GM10266 (cell line): ENCODE measurements around the gene TMEM204.

Experiments used
- DNase-seq: peaks from one replicate; pipeline ENCODE4 v3.0.0; 2012; ENCODE audit errors: extremely low spot score
- CTCF ChIP-seq: IDR thresholded peaks from 2 replicates; pipeline ENCODE4 v1.5.1; 2012; ENCODE audit warnings: mild to moderate bottlenecking, low read depth; ENCODE audit not compliant: control insufficient read depth, insufficient read depth; ENCODE audit errors: missing control alignments

TMEM204 gene

GRCh38 chr16:1524366-1524765, 9.1 kb upstream of the TMEM204 start:
- DNase-seq: no peak
- TF ChIP-seq CTCF: no peak

- TF ChIP-seq CTCF: no peak
- no peak for DNase-seq
Measured at GRCh38 chr16:1525871-1526607, 7.4 kb upstream of the TMEM204 start.

GRCh38 chr16:1526608-1527555, 6.6 kb upstream of the TMEM204 start:
- TF ChIP-seq CTCF: no peak
- no peak for DNase-seq

GRCh38 chr16:1527836-1528811, 5.3 kb upstream of the TMEM204 start:
- no peak for TF ChIP-seq CTCF

GRCh38 chr16:1528921-1529537, 4.4 kb upstream of the TMEM204 start:
- no peak for DNase-seq
- no peak for TF ChIP-seq CTCF

More at GRCh38 chr16:1527836-1528811, 5.3 kb upstream of the TMEM204 start:
- no peak for DNase-seq

GRCh38 chr16:1530349-1530882, 3.0 kb upstream of the TMEM204 start:
- no peak for TF ChIP-seq CTCF
- DNase-seq: no peak
